ENCODE measurements around the gene NOTCH3.

The NOTCH3 gene

GRCh38 chr19:15138427-15138826 is 62.4 kb downstream of the NOTCH3 start:
- no peaks in the 10 kb centered on the region for H3K4me1 Mint-ChIP-seq (ENCODE audit: low read depth)
- no peaks in the 10 kb centered on the region for H3K36me3 Mint-ChIP-seq (ENCODE audit: low read depth)
- H3K27ac Mint-ChIP-seq = no peak overlapping the region
- H3K4me3 Mint-ChIP-seq = no peak overlapping the region
- H3K9me3 Mint-ChIP-seq = peaks cover 18% of the 10 kb centered on the region
- H3K27me3 Mint-ChIP-seq (ENCODE audit: low read depth) = peaks cover 3% of the 10 kb centered on the region

GRCh38 chr19:15137777-15138176 is 63.0 kb downstream of the NOTCH3 start:
- Mint-ChIP-seq H3K36me3 (ENCODE audit: low read depth) (no peaks in the 10 kb centered on the region), H3K27ac (no peak overlapping the region), H3K27me3 (ENCODE audit: low read depth) (peaks cover 3% of the 10 kb centered on the region), H3K9me3 (peaks cover 18% of the 10 kb centered on the region), H3K4me1 (ENCODE audit: low read depth) (no peaks in the 10 kb centered on the region), H3K4me3 (no peak overlapping the region)

- Mint-ChIP-seq H3K27me3 (ENCODE audit: low read depth) (no peaks in the 10 kb centered on the region), H3K36me3 (ENCODE audit: low read depth) (no peaks in the 10 kb centered on the region), H3K4me3 (no peak overlapping the region), H3K9me3 (peaks cover 18% of the 10 kb centered on the region), H3K27ac (no peak overlapping the region), H3K4me1 (ENCODE audit: low read depth) (no peaks in the 10 kb centered on the region)
Measured at GRCh38 chr19:15136234-15136954, 64.4 kb downstream of the NOTCH3 start.

GRCh38 chr19:15129856-15130585 is 70.8 kb downstream of the NOTCH3 start:
- Mint-ChIP-seq H3K27me3 (ENCODE audit: low read depth) (no peaks in the 10 kb centered on the region), H3K4me3 (no peak overlapping the region), H3K27ac (peak overlapping the region; percentile 67), H3K36me3 (ENCODE audit: low read depth) (no peaks in the 10 kb centered on the region), H3K4me1 (ENCODE audit: low read depth) (peaks cover 19% of the 10 kb centered on the region), H3K9me3 (no peaks in the 10 kb centered on the region)

- Mint-ChIP-seq H3K9me3 (no peaks in the 10 kb centered on the region), H3K4me3 (no peak overlapping the region), H3K36me3 (ENCODE audit: low read depth) (no peaks in the 10 kb centered on the region), H3K4me1 (ENCODE audit: low read depth) (peaks cover 27% of the 10 kb centered on the region), H3K27ac (peak overlapping the region; percentile 11), H3K27me3 (ENCODE audit: low read depth) (no peaks in the 10 kb centered on the region)
Measured at GRCh38 chr19:15128162-15128770, 72.5 kb downstream of the NOTCH3 start.

GRCh38 chr19:15126131-15126910 is 74.5 kb downstream of the NOTCH3 start:
- no peak overlapping the region for H3K27ac Mint-ChIP-seq
- H3K4me1 Mint-ChIP-seq (ENCODE audit: low read depth) = peaks cover 27% of the 10 kb centered on the region
- no peaks in the 10 kb centered on the region for H3K27me3 Mint-ChIP-seq (ENCODE audit: low read depth)
- peaks cover 10% of the 10 kb centered on the region for H3K36me3 Mint-ChIP-seq (ENCODE audit: low read depth)
- H3K4me3 Mint-ChIP-seq = no peak overlapping the region
- no peaks in the 10 kb centered on the region for H3K9me3 Mint-ChIP-seq

- no peaks in the 10 kb centered on the region for H3K27me3 Mint-ChIP-seq (ENCODE audit: low read depth)
- H3K4me1 Mint-ChIP-seq (ENCODE audit: low read depth) = peaks cover 28% of the 10 kb centered on the region
Measured at GRCh38 chr19:15125232-15126067, 75.3 kb downstream of the NOTCH3 start.

GRCh38 chr19:15124572-15125231 is 76.1 kb downstream of the NOTCH3 start:
- peaks cover 20% of the 10 kb centered on the region for H3K4me1 Mint-ChIP-seq (ENCODE audit: low read depth)
- no peaks in the 10 kb centered on the region for H3K9me3 Mint-ChIP-seq
- peak overlapping the region; percentile 94 for H3K4me3 Mint-ChIP-seq
- H3K27me3 Mint-ChIP-seq (ENCODE audit: low read depth) = no peaks in the 10 kb centered on the region
- H3K36me3 Mint-ChIP-seq (ENCODE audit: low read depth) = peaks cover 24% of the 10 kb centered on the region
- peak overlapping the region; percentile 96 for H3K27ac Mint-ChIP-seq

More at GRCh38 chr19:15125232-15126067, 75.3 kb downstream of the NOTCH3 start:
- Mint-ChIP-seq H3K36me3 (ENCODE audit: low read depth) (peaks cover 19% of the 10 kb centered on the region), H3K27ac (peak overlapping the region; percentile 96), H3K4me3 (peak overlapping the region; percentile 94), H3K9me3 (no peaks in the 10 kb centered on the region)

- peak overlapping the region; percentile 96 for H3K27ac Mint-ChIP-seq
- H3K27me3 Mint-ChIP-seq (ENCODE audit: low read depth) = no peaks in the 10 kb centered on the region
- H3K36me3 Mint-ChIP-seq (ENCODE audit: low read depth) = peaks cover 29% of the 10 kb centered on the region
- H3K9me3 Mint-ChIP-seq = no peaks in the 10 kb centered on the region
- H3K4me1 Mint-ChIP-seq (ENCODE audit: low read depth) = peaks cover 15% of the 10 kb centered on the region
- peak overlapping the region; percentile 94 for H3K4me3 Mint-ChIP-seq
Measured at GRCh38 chr19:15123900-15124299, 76.9 kb downstream of the NOTCH3 start.

- Mint-ChIP-seq H3K4me1 (ENCODE audit: low read depth) (peaks cover 14% of the 10 kb centered on the region), H3K9me3 (no peaks in the 10 kb centered on the region), H3K27ac (no peak overlapping the region), H3K27me3 (ENCODE audit: low read depth) (no peaks in the 10 kb centered on the region), H3K36me3 (ENCODE audit: low read depth) (peaks cover 36% of the 10 kb centered on the region), H3K4me3 (no peak overlapping the region)
Measured at GRCh38 chr19:15123031-15123890, 77.5 kb downstream of the NOTCH3 start.

GRCh38 chr19:15122331-15123030 is 78.3 kb downstream of the NOTCH3 start:
- H3K36me3 Mint-ChIP-seq (ENCODE audit: low read depth) = peaks cover 40% of the 10 kb centered on the region
- no peak overlapping the region for H3K4me3 Mint-ChIP-seq
- no peaks in the 10 kb centered on the region for H3K27me3 Mint-ChIP-seq (ENCODE audit: low read depth)
- H3K27ac Mint-ChIP-seq = no peak overlapping the region
- peaks cover 14% of the 10 kb centered on the region for H3K4me1 Mint-ChIP-seq (ENCODE audit: low read depth)
- no peaks in the 10 kb centered on the region for H3K9me3 Mint-ChIP-seq
